Left renal pelvis (tissue), 4 donors: ENCODE data around the gene EIF5A2. TPM values are rescaled to one million over a fixed set of nuclear protein-coding genes. Genes with fewer than 3 reads are reported as not detected.

Source experiments
- DNase-seq, 4 donors: peaks; one replicate each; pipeline ENCODE4 v3.0.0-alpha.2; 2013; ENCODE audit warnings: low read depth in 4 of 4, low spot score in 3 of 4
- polyA plus RNA-seq, 4 donors: library from polyadenylated mRNA; unstranded; fragments of 120-200 nt; gene quantifications; one replicate each; pipeline ENCODE4 v1.2.1, GENCODE V29; 2013; ENCODE audit not compliant: insufficient read length in 4 of 4

EIF5A2 gene
- polyA plus RNA-seq, 4 donors: 5.7 to 10.6 (median 7.4) TPM

DNA sequence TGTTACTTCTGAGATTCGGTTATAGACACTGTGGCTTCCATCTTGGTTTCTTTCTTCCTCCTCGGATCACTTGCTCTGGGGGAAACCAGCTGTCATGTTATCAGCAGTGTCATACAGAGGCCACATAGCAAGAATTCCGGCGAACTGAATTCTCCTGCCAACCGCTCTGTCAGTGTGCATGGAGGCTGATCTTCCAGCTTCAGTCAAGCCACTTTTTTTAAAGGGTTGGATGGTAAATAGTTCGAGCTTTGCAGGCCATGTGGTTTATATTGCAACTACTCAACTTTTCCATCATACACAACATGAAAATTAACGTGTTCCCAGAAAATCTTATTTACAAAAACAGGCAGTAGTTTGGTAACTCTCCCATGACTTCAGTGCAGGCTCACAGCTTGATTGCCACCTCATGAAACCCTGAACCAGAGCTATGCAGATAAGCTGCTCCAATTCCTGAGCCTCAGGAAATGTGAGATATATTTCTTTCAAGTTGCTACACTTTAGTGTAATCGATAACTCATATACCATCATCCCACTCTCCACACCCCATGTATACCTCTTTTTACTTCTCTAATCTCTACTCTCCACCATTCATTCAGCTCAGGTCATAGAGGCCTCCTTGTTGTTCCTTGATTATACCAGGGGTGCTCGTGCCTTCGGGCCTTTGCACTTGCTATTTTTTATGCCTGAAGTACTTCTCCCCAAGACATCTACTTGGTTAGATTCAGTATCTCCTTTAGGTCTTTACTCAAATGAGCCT is 45.6 kb downstream of the EIF5A2 start:
- no peak for DNase-seq

DNA sequence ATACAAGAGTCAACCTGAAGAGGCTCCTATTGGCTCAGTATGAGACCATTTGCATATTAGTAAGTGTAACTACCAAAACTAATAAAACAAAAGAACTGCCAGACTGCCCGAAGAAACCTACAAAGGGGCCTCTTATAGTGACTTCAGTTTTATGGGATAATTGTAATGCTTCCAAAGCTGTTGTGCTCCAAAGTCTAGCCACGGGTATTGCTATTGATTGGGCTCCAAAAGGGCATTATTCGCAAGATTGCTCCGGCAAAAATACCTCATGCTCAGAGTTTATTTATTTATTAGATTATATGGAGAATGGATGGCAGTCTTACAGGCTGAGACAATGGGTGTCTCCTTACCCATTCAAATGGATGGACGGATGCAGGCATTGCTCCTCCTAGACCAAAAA is 49.8 kb downstream of the EIF5A2 start:
- DNase-seq: no peak

- DNase-seq: peak in 3 of 4 donors; percentile 47 to 65 (median 57)
These were observed 56.1 kb downstream of the EIF5A2 start for GRCh38 chr3:170852324-170852723.

DNA sequence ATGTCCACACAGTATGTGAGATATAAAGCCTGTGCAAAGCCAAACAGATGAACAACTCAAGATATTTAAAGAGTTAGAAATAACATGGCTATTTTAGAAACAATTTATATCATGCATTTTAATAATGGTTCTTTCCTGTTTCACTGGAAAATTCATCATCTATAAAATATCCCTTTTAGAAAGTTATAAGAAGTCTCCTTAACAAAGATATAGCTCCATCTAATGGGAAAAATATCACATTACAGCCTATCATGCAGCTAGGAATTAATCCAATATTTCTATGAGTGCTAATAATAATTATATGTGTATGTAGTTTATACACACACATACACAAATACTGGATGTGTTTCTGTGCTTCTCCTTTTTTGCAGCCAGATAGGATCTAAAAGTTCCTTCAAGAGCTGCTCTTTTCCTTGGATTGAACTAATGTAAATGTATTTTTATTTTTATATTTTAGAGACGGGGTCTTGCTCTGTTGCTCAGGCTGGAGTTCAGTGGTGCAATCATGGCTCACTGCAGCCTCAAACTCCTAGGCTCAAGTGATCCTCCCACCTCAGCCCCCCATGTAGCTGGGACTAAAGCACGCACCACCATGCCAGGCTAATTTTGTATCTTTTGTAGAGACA is 60.0 kb downstream of the EIF5A2 start:
- DNase-seq: no peak

GRCh38 chr3:170844377-170844776 is 64.1 kb downstream of the EIF5A2 start:
- no peak for DNase-seq

DNA sequence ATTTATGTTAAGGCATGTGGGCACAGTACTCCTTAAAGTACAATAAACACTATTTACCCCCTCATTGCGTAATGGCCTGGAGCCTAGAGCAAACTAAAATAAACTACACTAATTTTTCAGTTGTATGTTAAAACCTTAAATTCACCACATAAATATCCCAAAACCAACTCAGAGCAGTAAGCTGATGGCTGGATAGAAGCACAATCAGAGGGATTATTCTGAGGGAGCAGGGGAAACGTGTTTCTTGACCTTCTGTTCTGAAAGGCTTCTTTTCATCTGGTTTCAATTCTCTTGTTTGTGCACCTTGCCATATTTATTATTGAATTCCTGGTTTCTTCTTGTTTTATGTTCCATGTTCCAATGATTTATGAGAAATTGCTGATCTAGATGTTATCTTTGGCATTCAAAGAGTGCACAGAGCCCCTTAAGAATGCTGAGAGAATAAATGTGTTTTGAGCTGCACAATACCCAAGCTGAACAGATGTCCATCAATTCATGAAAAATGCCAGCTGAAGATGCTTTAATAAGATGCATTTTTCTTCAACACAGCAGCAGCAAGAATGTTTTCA is 68.1 kb downstream of the EIF5A2 start:
- no peak for DNase-seq

DNA sequence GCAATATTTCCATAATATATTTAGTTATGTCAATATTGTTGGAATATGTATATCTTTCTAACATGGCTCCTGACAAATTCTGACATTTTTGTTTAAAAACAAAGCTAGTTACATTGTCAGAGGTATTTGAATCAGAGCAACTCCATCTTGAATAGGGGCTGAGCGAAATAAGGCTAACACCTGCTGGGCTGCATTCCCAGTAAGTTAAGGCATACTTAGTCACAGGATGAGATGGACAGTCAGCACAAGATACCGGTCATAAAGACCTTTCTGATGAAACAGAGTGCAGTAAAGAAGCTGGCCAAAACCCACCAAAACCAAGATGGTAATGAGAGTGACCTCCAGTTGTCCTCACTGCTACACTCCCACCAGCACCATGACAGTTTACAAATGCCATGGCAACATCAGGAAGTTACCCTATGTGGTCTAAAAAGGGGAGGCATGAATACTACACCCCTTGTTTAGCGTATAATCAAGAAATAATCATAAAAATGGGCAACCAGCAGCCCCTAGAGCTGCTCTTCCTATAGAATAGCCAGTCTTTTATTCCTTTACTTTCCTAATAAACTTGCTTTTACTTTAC is 68.8 kb downstream of the EIF5A2 start:
- no peak for DNase-seq

Other genes starting within 250 kb of the EIF5A2 start
- 10 to 100 TPM; 55.8 to 96.2 (median 85.3) TPM for gene RPL22L1, start 38.4 kb downstream of the EIF5A2 start, polyA plus RNA-seq
- gene SLC2A2, start 118.1 kb upstream of the EIF5A2 start, polyA plus RNA-seq: 10 to 100 TPM in 2 of 4 donors, 1 to 10 TPM in 2; 1.3 to 15.3 (median 11.8) TPM